GM08714 (cell line): ENCODE measurements around the gene TENT4B.

ENCODE experiments used
- H3K4me3 ChIP-seq: fragments of 200-500 bp; sonication (Bioruptor generic); 2 replicates; pipeline ENCODE4 v1.5.1; 2014; ENCODE audit warnings: mild to moderate bottlenecking, low read length, inconsistent platforms
- ZNF274 ChIP-seq: IDR thresholded peaks from 2 replicates; pipeline ENCODE4 v1.6.1; 2012; ENCODE audit warnings: mild to moderate bottlenecking, low read depth, low read length

The TENT4B gene

GRCh38 chr16:50144211-50144610 is 8.9 kb upstream of the TENT4B start:
- no peak overlapping the region for H3K4me3 ChIP-seq
- TF ChIP-seq ZNF274: no peak

- no peak overlapping the region for H3K4me3 ChIP-seq
These were observed 6.3 kb upstream of the TENT4B start for GRCh38 chr16:50146479-50147435.

GRCh38 chr16:50151322-50151721 is 1.8 kb upstream of the TENT4B start:
- no peak overlapping the region for H3K4me3 ChIP-seq
- TF ChIP-seq ZNF274: no peak

More at GRCh38 chr16:50146479-50147435, 6.3 kb upstream of the TENT4B start:
- no peak for TF ChIP-seq ZNF274

GRCh38 chr16:50151756-50152155 is 1.4 kb upstream of the TENT4B start:
- TF ChIP-seq ZNF274: no peak
- H3K4me3 ChIP-seq: no peak overlapping the region

GRCh38 chr16:50152351-50152806 is 727 bp upstream of the TENT4B start:
- H3K4me3 ChIP-seq: peak overlapping the region; percentile 88
- no peak for TF ChIP-seq ZNF274

- H3K4me3 ChIP-seq: peak overlapping the region; percentile 64
- TF ChIP-seq ZNF274: no peak
These were observed 702 bp downstream of the TENT4B start for GRCh38 chr16:50153596-50154419.

GRCh38 chr16:50154420-50154950 is 1.4 kb downstream of the TENT4B start:
- TF ChIP-seq ZNF274: no peak
- H3K4me3 ChIP-seq: peak overlapping the region; percentile 64

GRCh38 chr16:50155925-50156324 is 2.8 kb downstream of the TENT4B start:
- TF ChIP-seq ZNF274: no peak
- peak overlapping the region; percentile 64; the same call in 1 of the 2 replicates for H3K4me3 ChIP-seq

GRCh38 chr16:50156590-50156989 is 3.5 kb downstream of the TENT4B start:
- no peak for TF ChIP-seq ZNF274
- no peak overlapping the region for H3K4me3 ChIP-seq

GRCh38 chr16:50160495-50161164 is 7.5 kb downstream of the TENT4B start:
- no peak for TF ChIP-seq ZNF274
- no peak overlapping the region for H3K4me3 ChIP-seq

GRCh38 chr16:50161950-50162349 is 8.8 kb downstream of the TENT4B start:
- no peak for TF ChIP-seq ZNF274
- no peak overlapping the region for H3K4me3 ChIP-seq

- no peak for TF ChIP-seq ZNF274
- H3K4me3 ChIP-seq: no peak overlapping the region
These were observed 12.4 kb downstream of the TENT4B start for GRCh38 chr16:50165473-50165872.

GRCh38 chr16:50166511-50167500 is 13.7 kb downstream of the TENT4B start:
- no peak overlapping the region for H3K4me3 ChIP-seq
- no peak for TF ChIP-seq ZNF274

- no peak overlapping the region for H3K4me3 ChIP-seq
- TF ChIP-seq ZNF274: no peak
These were observed 14.4 kb downstream of the TENT4B start for GRCh38 chr16:50167556-50167955.
